ENCODE results near the gene PAPPA. TPM values are rescaled to one million over a fixed set of nuclear protein-coding genes. Genes with fewer than 3 reads are reported as not detected.

The PAPPA gene
- total RNA-seq, 1 experiment from 2014 or later: 0.05 TPM

DNA sequence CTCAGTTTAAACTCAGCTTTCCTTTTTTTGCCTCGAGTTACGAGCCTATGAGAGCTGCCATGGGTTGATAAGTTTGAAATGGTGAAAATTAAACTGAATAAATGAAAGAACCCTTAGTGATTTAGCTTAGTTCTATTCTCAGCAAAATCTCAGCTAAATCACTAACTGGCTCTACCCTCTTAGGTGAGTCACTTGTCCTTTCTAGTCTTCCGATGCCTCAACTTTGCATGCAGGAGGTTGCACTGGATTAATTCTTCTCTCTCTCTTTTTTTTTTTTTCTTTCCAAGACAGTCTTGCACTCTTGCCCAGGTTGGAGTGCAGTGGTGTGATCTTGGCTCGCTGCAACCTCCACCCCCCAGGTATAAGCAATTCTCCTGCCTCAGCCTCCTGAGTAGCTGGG lies 83.9 kb downstream of the PAPPA start (continued):
- TF ChIP-seq, protein P1, sequence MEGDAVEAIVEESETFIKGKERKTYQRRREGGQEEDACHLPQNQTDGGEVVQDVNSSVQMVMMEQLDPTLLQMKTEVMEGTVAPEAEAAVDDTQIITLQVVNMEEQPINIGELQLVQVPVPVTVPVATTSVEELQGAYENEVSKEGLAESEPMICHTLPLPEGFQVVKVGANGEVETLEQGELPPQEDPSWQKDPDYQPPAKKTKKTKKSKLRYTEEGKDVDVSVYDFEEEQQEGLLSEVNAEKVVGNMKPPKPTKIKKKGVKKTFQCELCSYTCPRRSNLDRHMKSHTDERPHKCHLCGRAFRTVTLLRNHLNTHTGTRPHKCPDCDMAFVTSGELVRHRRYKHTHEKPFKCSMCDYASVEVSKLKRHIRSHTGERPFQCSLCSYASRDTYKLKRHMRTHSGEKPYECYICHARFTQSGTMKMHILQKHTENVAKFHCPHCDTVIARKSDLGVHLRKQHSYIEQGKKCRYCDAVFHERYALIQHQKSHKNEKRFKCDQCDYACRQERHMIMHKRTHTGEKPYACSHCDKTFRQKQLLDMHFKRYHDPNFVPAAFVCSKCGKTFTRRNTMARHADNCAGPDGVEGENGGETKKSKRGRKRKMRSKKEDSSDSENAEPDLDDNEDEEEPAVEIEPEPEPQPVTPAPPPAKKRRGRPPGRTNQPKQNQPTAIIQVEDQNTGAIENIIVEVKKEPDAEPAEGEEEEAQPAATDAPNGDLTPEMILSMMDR (IDR thresholded peaks at IDR 0.05 in 2 of 3, conservative IDR thresholded peaks at IDR 0.05 in 1 of 3; ENCODE audit: borderline replicate concordance in 1 of 3, insufficient read depth in 1 of 3, low read depth in 2 of 3, low read length in 2 of 3): no peak
- TF ChIP-seq JUND (IDR thresholded peaks at IDR 0.05) (no peak), ELF1 (IDR thresholded peaks at IDR 0.05; ENCODE audit: borderline replicate concordance, low read depth) (no peak), CEBPB (IDR thresholded peaks at IDR 0.05; ENCODE audit: low read depth) (no peak), ZNF274 (IDR thresholded peaks at IDR 0.05; ENCODE audit: low read depth, low read length) (no peak)
- TF ChIP-seq, protein P2, sequence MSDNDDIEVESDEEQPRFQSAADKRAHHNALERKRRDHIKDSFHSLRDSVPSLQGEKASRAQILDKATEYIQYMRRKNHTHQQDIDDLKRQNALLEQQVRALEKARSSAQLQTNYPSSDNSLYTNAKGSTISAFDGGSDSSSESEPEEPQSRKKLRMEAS (IDR thresholded peaks at IDR 0.05): no peak

DNA sequence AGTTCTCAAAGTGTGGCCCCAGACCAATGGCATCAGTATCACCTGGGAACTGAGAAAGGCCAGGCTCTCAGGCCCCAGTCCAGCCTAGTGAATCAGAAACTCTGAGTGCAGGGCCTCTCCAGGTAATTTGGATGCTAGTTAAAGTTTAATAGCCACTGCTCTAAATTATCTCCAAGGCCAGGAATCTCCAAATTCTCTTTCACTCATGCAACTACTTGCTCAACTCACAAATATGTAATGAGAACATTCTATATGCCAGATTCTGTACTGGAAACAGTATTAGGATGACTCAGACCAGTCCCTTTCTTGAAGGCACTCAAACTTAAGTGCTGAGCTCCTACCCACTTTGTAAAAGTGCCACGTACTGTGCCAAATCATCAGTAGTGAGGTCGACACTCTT lies 84.6 kb downstream of the PAPPA start:
- H3K79me2 ChIP-seq (ENCODE audit: insufficient read depth, low read length): no peaks in the 10 kb centered on the region
- POLR2A ChIA-PET: no interaction called here
- no peaks in the 10 kb centered on the region for H4K20me1 ChIP-seq (ENCODE audit: insufficient read depth)
- intact Hi-C loops (cut with micrococcal nuclease): no loop called here
- no peak for DNase-seq (ENCODE audit: low read depth, low spot score)
- H2AFZ ChIP-seq (ENCODE audit: low read depth, low read length, poor library complexity, severe bottlenecking): no peak overlapping the region
- no peaks in the 10 kb centered on the region for H3K9me3 ChIP-seq (ENCODE audit: control insufficient read depth in 1 of 2, insufficient read depth in 1 of 2, low read depth in 1 of 2, low read length in 2 of 2)
- CTCF ChIA-PET: no interaction called here
- H3K27me3 ChIP-seq (ENCODE audit: insufficient read depth, low read length): peaks cover 26% of the 10 kb centered on the region
- no peaks in the 10 kb centered on the region for H3K36me3 ChIP-seq (ENCODE audit: control insufficient read depth in 1 of 2, insufficient read depth in 2 of 2, low read length in 2 of 2)
- no peaks in the 10 kb centered on the region for H3K9me2 ChIP-seq (ENCODE audit: insufficient read depth)
- H3K4me3 ChIP-seq (replicated peaks in 1 of 2; ENCODE audit: low read depth in 1 of 2, low read length in 2 of 2): no peak overlapping the region
- H3K4me2 ChIP-seq (ENCODE audit: low read length): no peak overlapping the region
- no TSS peak for BruUV-seq (replicated peaks)
- ATAC-seq: no peak
- H3K27ac ChIP-seq (ENCODE audit: low read depth, low read length): no peak overlapping the region
- H3K4me1 ChIP-seq (ENCODE audit: control insufficient read depth in 1 of 2, insufficient read depth in 2 of 2, low read length in 2 of 2): no peaks in the 10 kb centered on the region
- H3K9ac ChIP-seq (ENCODE audit: low read length): no peak overlapping the region
- RAD21 ChIA-PET (ENCODE audit: low non-redundant PET in 1 of 2, low total read pairs in 2 of 2, uncharacterized antibody in 2 of 2, unreplicated experiment in 2 of 2): no interaction called here
- TF ChIP-seq ZBTB33 (IDR thresholded peaks at IDR 0.05; ENCODE audit: extremely low read depth, insufficient replicate concordance, low read length) (no peak), JUND (IDR thresholded peaks at IDR 0.05) (no peak), EZH2phosphoT487 (IDR thresholded peaks at IDR 0.05; ENCODE audit: borderline replicate concordance) (no peak), POLR2A (IDR thresholded peaks at IDR 0.05; ENCODE audit: borderline replicate concordance, extremely low read depth, insufficient read depth, insufficient read length) (no peak), EZH2 (IDR thresholded peaks at IDR 0.05) (no peak), CEBPB (IDR thresholded peaks at IDR 0.05; ENCODE audit: low read depth) (no peak), ZNF274 (IDR thresholded peaks at IDR 0.05; ENCODE audit: low read depth, low read length) (no peak), SRF (IDR thresholded peaks at IDR 0.05; ENCODE audit: low read depth) (no peak), ELF1 (IDR thresholded peaks at IDR 0.05; ENCODE audit: borderline replicate concordance, low read depth) (no peak), SP1 (IDR thresholded peaks at IDR 0.05; ENCODE audit: low read depth) (no peak), RAD21 (IDR thresholded peaks at IDR 0.05; ENCODE audit: low read depth) (no peak), EGR1 (IDR thresholded peaks at IDR 0.05; ENCODE audit: low read depth) (no peak), ZFX (IDR thresholded peaks at IDR 0.05) (no peak), FOSL1 (IDR thresholded peaks at IDR 0.05; ENCODE audit: low read depth) (no peak), TCF7L2 (IDR thresholded peaks at IDR 0.05; ENCODE audit: borderline replicate concordance, extremely low read depth, insufficient read depth, insufficient read length) (no peak), YY1 (IDR thresholded peaks at IDR 0.05; ENCODE audit: extremely low read depth, insufficient replicate concordance, low read depth, low read length) (no peak)
- TF ChIP-seq, protein P3, sequence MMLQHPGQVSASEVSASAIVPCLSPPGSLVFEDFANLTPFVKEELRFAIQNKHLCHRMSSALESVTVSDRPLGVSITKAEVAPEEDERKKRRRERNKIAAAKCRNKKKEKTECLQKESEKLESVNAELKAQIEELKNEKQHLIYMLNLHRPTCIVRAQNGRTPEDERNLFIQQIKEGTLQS (IDR thresholded peaks at IDR 0.05): no peak
